ENCODE results near the gene PCNX4.

GRCh38 chr14:60051721-60052221 is 40.0 kb upstream of the PCNX4 start:
- TF ChIP-seq CTCF (IDR thresholded peaks at IDR 0.05 in 2 of 3, conservative IDR thresholded peaks at IDR 0.05 in 1 of 3; ENCODE audit: borderline replicate concordance in 1 of 3, insufficient read depth in 1 of 3, low read depth in 2 of 3, low read length in 2 of 3), result no peak
- no peak for TF ChIP-seq REST (IDR thresholded peaks at IDR 0.05; ENCODE audit: low read depth)
- no peak for TF ChIP-seq CEBPB (IDR thresholded peaks at IDR 0.05; ENCODE audit: low read depth)
- TF ChIP-seq EZH2phosphoT487 (IDR thresholded peaks at IDR 0.05; ENCODE audit: borderline replicate concordance), result no peak
- TF ChIP-seq ELF1 (IDR thresholded peaks at IDR 0.05; ENCODE audit: borderline replicate concordance, low read depth), result no peak
- TF ChIP-seq ZNF274 (IDR thresholded peaks at IDR 0.05; ENCODE audit: low read depth, low read length), result no peak
- TF ChIP-seq RAD21 (IDR thresholded peaks at IDR 0.05; ENCODE audit: low read depth), result no peak
- no peak for TF ChIP-seq EZH2 (IDR thresholded peaks at IDR 0.05)
- no peak for TF ChIP-seq YY1 (IDR thresholded peaks at IDR 0.05; ENCODE audit: extremely low read depth, insufficient replicate concordance, low read depth, low read length)
- no peak for TF ChIP-seq POLR2AphosphoS5 (IDR thresholded peaks at IDR 0.05; ENCODE audit: low read depth, low read length)

All from HCT116 (cell line).